Cardiac atrium fibroblast (primary cell): Measurements from ENCODE around the gene MPP2. TPM values are rescaled to one million over a fixed set of nuclear protein-coding genes. Genes with fewer than 3 reads are reported as not detected.

Experiments
- total RNA-seq: library from RNA; depleted of rRNA; stranded (reverse); fragments of >200 nt; gene quantifications from 2 replicates; pipeline ENCODE4 v1.2.3, GENCODE V29; 2015

MPP2 gene, protein sequence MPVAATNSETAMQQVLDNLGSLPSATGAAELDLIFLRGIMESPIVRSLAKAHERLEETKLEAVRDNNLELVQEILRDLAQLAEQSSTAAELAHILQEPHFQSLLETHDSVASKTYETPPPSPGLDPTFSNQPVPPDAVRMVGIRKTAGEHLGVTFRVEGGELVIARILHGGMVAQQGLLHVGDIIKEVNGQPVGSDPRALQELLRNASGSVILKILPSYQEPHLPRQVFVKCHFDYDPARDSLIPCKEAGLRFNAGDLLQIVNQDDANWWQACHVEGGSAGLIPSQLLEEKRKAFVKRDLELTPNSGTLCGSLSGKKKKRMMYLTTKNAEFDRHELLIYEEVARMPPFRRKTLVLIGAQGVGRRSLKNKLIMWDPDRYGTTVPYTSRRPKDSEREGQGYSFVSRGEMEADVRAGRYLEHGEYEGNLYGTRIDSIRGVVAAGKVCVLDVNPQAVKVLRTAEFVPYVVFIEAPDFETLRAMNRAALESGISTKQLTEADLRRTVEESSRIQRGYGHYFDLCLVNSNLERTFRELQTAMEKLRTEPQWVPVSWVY
- total RNA-seq = 5.2 and 10.3 TPM in 2 replicates

DNA sequence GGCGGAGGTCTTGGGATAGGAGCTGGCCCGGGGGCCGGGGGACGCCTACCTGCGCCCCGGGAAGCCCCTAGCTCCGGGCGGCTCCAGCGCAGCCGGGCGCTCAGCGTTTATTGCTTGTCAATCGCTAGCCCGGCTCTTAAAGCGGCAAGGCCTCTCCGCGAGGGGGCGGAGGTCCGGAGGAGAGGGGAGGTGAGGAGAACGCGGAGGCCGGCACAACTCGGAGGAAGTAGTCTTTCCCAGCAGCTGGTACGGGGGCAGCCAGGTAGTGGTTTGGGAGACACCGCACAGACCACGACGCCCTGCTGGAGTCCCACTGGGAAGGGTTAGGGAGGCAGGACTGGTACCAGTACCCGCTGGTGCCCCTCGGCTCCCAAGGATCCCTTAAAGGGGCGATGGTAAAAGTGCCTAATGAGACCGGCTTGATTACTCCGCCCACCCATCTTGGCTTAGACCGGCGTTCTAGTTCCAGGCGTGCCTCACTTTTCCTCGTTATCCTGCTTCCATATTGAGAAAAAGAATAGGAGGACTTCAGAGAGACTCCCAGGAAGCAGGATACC is at the start of gene MPP2:
Gene MPP2 (minus strand): TSS at position 112 of the 557 bp plus-strand sequence. CDS start 3,076 bp downstream, outside the sequence.

DNA sequence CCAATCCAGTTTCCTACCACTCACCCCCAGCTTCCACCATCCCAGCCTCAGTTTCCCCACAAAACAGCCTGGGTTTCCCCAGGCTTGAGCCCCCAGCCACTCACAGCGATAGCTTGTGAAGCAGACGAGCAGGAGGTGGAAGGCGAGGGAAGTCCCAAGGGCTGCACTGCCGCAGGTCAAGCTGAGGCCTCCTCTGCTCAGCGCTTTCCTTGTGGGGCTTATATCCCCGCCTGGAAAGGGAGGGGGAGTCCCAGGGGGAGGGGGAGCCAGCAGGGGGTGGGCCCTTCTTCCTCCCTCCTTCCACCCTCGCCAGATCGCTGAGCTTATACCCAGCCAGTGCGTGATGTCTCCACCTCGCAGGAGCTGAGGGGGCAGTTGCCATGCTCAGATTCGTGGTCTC is 46.4 kb upstream of the MPP2 start, which contains the start of gene PYY:
Gene PYY (minus strand): TSS at position 195 of the 400 bp plus-strand sequence. CDS start 457 bp downstream, outside the sequence.

DNA sequence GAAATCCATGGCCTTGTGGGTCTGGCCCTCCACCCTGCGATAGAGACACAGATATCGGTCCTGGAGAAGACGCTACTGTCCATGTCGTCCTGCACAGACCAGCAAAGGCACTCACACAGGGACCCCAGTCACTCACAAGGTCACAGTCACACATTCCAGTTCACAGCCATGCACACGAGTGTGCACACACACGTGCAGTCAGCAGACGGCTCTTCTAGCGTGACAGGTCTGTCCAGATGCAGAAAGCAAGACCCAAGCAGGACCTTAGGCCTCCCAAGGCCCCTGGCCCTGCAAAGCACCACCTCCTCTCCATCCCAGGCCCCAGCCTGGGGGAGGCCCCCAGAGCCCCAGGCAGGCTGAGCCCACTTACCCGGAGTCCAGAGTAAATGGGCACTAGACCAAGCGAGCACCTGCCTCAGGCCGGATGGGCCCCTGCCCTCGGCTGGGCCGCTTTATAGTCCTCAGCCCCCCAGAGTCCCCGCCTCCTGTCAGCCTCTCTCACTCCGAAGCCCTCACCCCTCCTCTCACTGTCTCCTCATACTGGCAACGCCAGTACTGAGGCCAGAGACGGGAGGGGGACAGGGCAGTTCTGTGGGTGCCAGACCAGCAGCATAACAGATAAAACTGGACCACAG is 34.8 kb upstream of the MPP2 start, which contains the start of gene PPY:
Gene PPY (minus strand): TSS at position 426 of the 635 bp plus-strand sequence. CDS start 822 bp downstream, outside the sequence.

DNA sequence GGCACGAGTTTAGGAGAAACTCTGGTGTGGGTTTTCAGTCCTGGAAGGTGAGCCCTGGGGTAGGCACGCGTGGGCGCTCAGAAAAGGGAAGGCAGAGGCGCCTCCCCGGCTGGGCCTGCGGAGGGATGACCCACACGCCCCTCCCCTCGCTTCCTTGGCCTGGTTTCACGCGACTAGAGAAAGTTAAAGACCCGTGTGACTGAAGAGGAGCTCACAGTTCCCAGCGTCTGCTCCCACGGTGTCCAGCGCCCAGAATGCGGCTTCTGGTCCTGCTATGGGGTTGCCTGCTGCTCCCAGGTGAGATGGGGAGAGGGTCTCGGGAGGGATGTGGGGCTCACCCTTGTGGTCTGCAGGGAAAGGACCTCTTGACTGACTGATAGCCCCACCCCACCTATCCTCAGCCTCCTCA is 60.4 kb downstream of the MPP2 start, which contains the start of gene CD300LG:
Gene CD300LG (plus strand): TSS at position 214 of the 409 bp plus-strand sequence. CDS start 41 bp downstream, at position 255.

DNA sequence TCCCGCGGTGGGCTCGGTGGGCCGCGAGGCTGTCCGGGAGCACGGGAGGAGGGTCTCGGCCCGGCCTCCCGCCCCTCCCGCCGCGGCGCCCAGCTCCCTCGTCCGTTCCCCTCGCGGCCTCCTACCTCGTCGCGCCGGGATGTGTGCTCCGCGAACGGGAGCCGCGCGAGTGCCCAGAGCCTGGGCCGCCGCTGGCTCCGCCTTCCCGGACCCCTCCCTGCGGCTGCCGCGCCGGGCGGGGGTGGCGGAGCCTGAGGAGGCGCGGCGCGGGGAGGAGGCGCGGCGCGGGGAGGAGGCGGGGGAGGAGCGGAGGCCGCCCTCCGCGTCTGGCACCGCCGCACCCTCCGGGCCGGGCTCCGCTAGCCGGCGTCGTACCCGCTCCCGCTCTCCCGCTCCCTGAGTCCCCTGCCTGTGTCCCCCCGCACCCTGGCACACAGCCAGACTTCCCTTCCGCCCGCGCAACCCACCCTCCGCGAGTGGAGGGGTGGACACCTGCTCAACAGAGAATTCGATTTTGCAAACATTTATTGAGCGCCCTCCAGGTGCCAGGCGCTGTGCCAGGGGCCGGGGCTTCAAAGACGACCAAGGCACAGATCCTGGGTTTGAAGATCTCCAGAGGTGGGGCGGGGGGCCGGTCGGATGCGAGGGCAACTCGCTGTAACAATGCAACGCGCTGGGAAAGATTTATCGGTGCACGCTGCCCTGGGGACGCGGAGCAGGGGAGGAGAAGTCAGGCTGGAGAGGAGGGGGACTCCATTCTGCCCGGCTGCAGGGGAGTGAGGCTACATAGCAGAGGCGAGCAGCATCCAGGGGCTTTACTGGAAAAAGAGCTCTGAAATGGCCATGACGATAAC is 74.1 kb downstream of the MPP2 start, which contains the start of gene MPP3:
Gene MPP3 (minus strand): TSS at position 171 of the 854 bp plus-strand sequence. CDS start 1,240 bp downstream, outside the sequence.

Other genes with a start within 250 kb of the MPP2 start
- 0.54 TPM in 1 of 2 replicates, not detected in the other for gene MEOX1, start 245.6 kb downstream of the MPP2 start, total RNA-seq
- not detected in 2 replicates for gene SOST, start 148.7 kb downstream of the MPP2 start, total RNA-seq
- 32.9 and 42.4 TPM in 2 replicates for gene DUSP3, start 128.6 kb downstream of the MPP2 start, total RNA-seq
- not detected in 2 replicates for gene CFAP97D1, start 127.1 kb downstream of the MPP2 start, total RNA-seq
- gene MPP3, start 74.4 kb downstream of the MPP2 start, total RNA-seq = 4.4 and 6.3 TPM in 2 replicates
- not detected in 2 replicates for gene CD300LG, start 60.4 kb downstream of the MPP2 start, total RNA-seq
- not detected in 2 replicates for gene PPY, start 34.9 kb upstream of the MPP2 start, total RNA-seq
- gene PYY, start 46.4 kb upstream of the MPP2 start, total RNA-seq = not detected in 2 replicates
- 2.2 and 3.9 TPM in 2 replicates for gene NAGS, start 97.1 kb upstream of the MPP2 start, total RNA-seq
- 33.2 and 38.9 TPM in 2 replicates for gene TMEM101, start 107.4 kb upstream of the MPP2 start, total RNA-seq
- gene LSM12, start 159.1 kb upstream of the MPP2 start, total RNA-seq = 45.7 and 49.6 TPM in 2 replicates
- gene G6PC3, start 163.2 kb upstream of the MPP2 start, total RNA-seq = 52.3 and 55.6 TPM in 2 replicates
- 21.1 and 24.4 TPM in 2 replicates for gene HDAC5, start 216.1 kb upstream of the MPP2 start, total RNA-seq
- 1.3 and 3.1 TPM in 2 replicates for gene HROB, start 234.4 kb upstream of the MPP2 start, total RNA-seq